Kidney epithelial cell (primary cell): ENCODE data around the gene THSD4. TPM values are rescaled to one million over a fixed set of nuclear protein-coding genes. Genes with fewer than 3 reads are reported as not detected.
"Not testable (repeated sequence)": the region's sequence is repeated elsewhere in the genome, so short reads cannot be mapped to it uniquely, and the experiment has no call there.

Experiments
- DNase-seq: peaks from one replicate; pipeline ENCODE4 v3.0.0-alpha.2; 2010; ENCODE audit warnings: low read depth
- H3K27me3 ChIP-seq: 2 replicates; pipeline ENCODE4 v1.6.0; 2011; ENCODE audit warnings: low read length; ENCODE audit not compliant: control insufficient read depth, insufficient read depth
- H3K36me3 ChIP-seq: 2 replicates; pipeline ENCODE4 v1.5.1; 2011; ENCODE audit warnings: low read length; ENCODE audit not compliant: control insufficient read depth, insufficient read depth
- H3K4me3 ChIP-seq: 2 replicates; pipeline ENCODE4 v1.5.1; 2011; ENCODE audit warnings: low read depth, mild to moderate bottlenecking, control low read depth, low read length
- CTCF ChIP-seq: IDR thresholded peaks from 2 replicates; pipeline ENCODE4 v1.5.1; 2011; ENCODE audit warnings: mild to moderate bottlenecking, moderate library complexity, low read length, control low read depth, inconsistent platforms; ENCODE audit not compliant: insufficient read depth, poor library complexity, severe bottlenecking
- total RNA-seq: library from RNA; depleted of rRNA; stranded (reverse); fragments of >200 nt; gene quantifications from 2 replicates; pipeline ENCODE4 v1.2.3, GENCODE V29; 2015

THSD4 gene
- total RNA-seq, 1 donor from 2014 or later = 17.7 TPM

DNA sequence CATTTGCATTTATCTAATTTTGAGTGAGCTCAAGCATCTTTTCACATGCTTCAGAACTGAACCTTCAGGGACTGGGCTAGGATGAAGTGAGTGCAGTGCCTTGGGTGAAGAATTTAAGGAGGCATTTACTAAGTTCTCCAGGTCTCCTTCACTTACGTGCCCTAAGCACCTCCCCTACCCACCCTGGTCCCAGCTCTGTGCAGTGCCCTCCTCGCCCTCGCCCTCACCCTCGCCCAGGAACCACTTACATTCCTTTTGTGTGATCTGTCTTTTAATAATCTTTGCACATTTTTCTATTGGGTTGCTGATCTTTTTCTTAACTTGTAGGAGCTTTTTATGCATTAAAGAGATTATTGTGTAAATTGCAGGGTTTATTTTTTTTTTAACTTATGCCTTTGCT lies 322.6 kb downstream of the THSD4 start:
- no peak for DNase-seq
- no peak for TF ChIP-seq CTCF
- Histone ChIP-seq H3K4me3 (no peak overlapping the region), H3K27me3 (no peaks in the 10 kb centered on the region), H3K36me3 (no peaks in the 10 kb centered on the region)

DNA sequence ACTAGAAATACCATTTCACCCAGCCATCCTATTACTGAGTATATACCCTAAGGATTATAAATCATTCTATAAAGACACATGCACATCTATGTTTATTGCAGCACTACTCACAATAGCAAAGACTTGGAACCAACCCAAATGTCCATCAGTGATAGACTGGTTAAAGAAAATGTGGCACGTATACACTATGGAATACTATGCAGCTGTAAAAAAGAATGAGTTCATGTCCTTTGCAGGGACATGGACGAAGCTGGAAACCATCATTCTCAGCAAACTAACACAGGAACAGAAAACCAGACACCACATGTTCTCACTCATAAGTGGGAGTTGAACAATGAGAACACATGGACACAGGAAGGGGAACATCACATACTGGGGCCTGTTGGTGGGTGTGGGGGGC lies 324.2 kb downstream of the THSD4 start:
- DNase-seq, H3K27me3 ChIP-seq, H3K36me3 ChIP-seq, H3K4me3 ChIP-seq: not testable (repeated sequence)

DNA sequence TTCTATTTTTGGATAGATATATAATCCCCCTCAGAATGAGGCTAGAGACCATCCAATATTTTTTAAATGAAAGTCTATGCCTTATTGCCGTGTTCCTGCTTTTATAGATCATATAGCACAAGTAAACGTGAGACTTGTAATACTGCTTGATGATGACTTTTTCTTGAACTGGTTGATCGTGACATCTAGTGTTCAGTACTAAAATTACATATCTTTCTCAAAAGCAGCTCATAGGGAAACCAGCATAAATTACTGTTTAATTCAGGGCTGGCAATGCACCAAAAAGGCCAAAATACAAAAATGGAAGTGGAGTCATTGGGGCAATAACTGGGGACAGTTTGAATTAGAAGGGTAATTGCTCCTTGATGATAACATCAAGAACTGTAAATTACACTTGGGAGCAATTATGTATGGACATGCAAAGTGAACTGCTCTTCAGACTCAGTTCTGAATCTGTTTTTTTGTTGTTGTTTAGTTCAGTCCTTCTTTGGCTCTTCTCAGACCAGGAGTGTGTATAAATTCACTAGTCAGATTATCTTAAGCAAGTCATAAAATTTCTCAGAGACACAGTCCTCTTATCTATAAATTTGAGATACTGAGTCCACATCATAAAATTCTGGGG lies 325.3 kb downstream of the THSD4 start:
- H3K27me3 ChIP-seq = no peaks in the 10 kb centered on the region
- DNase-seq = no peak
- peak; percentile 48 for TF ChIP-seq CTCF
- no peaks in the 10 kb centered on the region for H3K36me3 ChIP-seq
- no peak overlapping the region for H3K4me3 ChIP-seq

GRCh38 chr15:71443538-71443937 lies 328.3 kb downstream of the THSD4 start:
- H3K4me3 ChIP-seq = no peak overlapping the region
- H3K27me3 ChIP-seq = no peaks in the 10 kb centered on the region
- peak; percentile 90 for TF ChIP-seq CTCF
- H3K36me3 ChIP-seq = no peaks in the 10 kb centered on the region
- no peak for DNase-seq

DNA sequence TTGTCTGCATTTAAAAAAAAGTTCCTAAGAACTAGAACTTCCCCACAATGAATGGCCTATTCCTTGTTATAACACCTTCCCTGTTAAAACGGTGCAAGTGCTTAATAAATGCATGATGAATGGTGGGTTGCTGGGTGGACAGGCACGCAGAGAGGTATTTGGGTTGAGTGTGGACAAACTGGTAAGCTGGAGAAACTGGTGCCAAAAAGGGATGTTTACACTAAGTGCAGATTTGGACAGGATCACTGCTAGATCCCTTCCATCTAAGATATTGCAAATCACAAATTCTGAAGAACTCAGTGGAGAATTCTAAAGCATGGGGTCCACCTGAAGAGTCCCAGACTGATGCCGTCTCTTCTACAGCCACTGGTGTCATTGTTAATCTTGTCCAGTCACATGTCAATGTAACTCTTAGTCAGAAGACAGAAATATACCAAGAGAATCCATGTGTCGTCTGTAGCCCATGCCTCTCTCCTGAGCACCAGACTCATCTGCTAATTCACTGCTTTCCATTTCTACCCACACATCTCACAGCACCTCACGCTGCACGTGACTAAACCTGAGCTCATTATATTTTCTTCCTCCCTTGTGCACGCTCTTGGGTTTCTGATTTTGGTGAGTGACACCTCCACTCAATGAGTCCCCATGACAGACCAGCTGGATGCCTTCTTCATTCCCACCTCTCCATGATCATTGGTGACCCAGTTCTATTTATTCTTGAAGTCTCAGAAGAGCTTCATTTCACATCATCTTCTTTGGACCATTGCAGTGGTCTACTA lies 328.9 kb downstream of the THSD4 start:
- Histone ChIP-seq H3K4me3 (no peak overlapping the region), H3K27me3 (no peaks in the 10 kb centered on the region), H3K36me3 (no peaks in the 10 kb centered on the region)
- no peak for TF ChIP-seq CTCF
- DNase-seq = no peak

GRCh38 chr15:71444866-71445590 lies 329.8 kb downstream of the THSD4 start:
- no peaks in the 10 kb centered on the region for H3K36me3 ChIP-seq
- TF ChIP-seq CTCF = no peak
- H3K27me3 ChIP-seq = no peaks in the 10 kb centered on the region
- DNase-seq = no peak
- no peak overlapping the region for H3K4me3 ChIP-seq
